PC-3 (cell line): ENCODE results near the gene JARID2. TPM values are rescaled to one million over a fixed set of nuclear protein-coding genes. Genes with fewer than 3 reads are reported as not detected.

Source experiments
- ATAC-seq: fragments of 200-7000 bp; cut with Tn5 transposase; 2 replicates; pipeline ENCODE4 v1.9.1; 2020; ENCODE audit warnings: mild to moderate bottlenecking, moderate library complexity
- BruUV-seq: library from RNA; stranded (reverse); fragments of 400-500 nt; replicated peaks from 2 replicates; lab custom pipeline; 2021; lab: Mats Ljungman, UMichigan
- CTCF ChIA-PET: fragments of 300-600 bp; sonication (Branson Sonifier 250); formaldehyde crosslinking; loops from one replicate; lab custom pipeline; 2022; ENCODE audit warnings: antibody characterized with exemption; lab: Charles Lee
- POLR2A ChIA-PET: fragments of 300-600 bp; sonication (Branson Sonifier 250); formaldehyde crosslinking; loops from one replicate; lab custom pipeline; 2022; ENCODE audit warnings: antibody characterized with exemption; ENCODE audit not compliant: unreplicated experiment; lab: Charles Lee
- DNase-seq: peaks from one replicate; pipeline ENCODE4 v3.0.0-alpha.2; 2015
- H2AFZ ChIP-seq: fragments of 300-600 bp; sonication (generic); 2 replicates; pipeline ENCODE4 v1.6.0; 2016; ENCODE audit warnings: antibody characterized with exemption, low read length
- H3F3A ChIP-seq: fragments of 300-600 bp; sonication (generic); one replicate; pipeline ENCODE4 v1.6.0; 2017; ENCODE audit warnings: antibody characterized with exemption, low read length, control low read depth, mild to moderate bottlenecking; ENCODE audit not compliant: unreplicated experiment
- H3K27ac ChIP-seq: fragments of 300-600 bp; sonication (generic); 2 replicates; pipeline ENCODE4 v1.5.1; 2016; ENCODE audit warnings: mild to moderate bottlenecking, low read length
- H3K27me3 ChIP-seq: fragments of 300-600 bp; sonication (generic); 2 replicates; pipeline ENCODE4 v1.6.1; 2016; ENCODE audit warnings: low read length, mixed read lengths
- H3K36me3 ChIP-seq: fragments of 300-600 bp; sonication (generic); 2 replicates; pipeline ENCODE4 v1.6.1; 2016; ENCODE audit warnings: low read depth, mixed run types, low read length, mixed read lengths
- H3K4me1 ChIP-seq: fragments of 300-600 bp; sonication (generic); 2 replicates; pipeline ENCODE4 v1.5.1; 2016; ENCODE audit warnings: low read length; ENCODE audit not compliant: insufficient read depth
- H3K4me2 ChIP-seq: fragments of 300-600 bp; sonication (generic); 2 replicates; pipeline ENCODE4 v1.6.0; 2016; ENCODE audit warnings: low read length
- H3K4me3 ChIP-seq: fragments of 300-600 bp; sonication (generic); 2 replicates; pipeline ENCODE4 v1.5.1; 2016; ENCODE audit warnings: mild to moderate bottlenecking, low read length, mixed read lengths
- H3K79me2 ChIP-seq: fragments of 300-600 bp; sonication (generic); 2 replicates; pipeline ENCODE4 v1.6.1; 2017; ENCODE audit warnings: low read length, mixed read lengths
- H3K9ac ChIP-seq: fragments of 300-600 bp; sonication (generic); 2 replicates; pipeline ENCODE4 v1.6.0; 2016; ENCODE audit warnings: mild to moderate bottlenecking, low read length
- H3K9me2 ChIP-seq: fragments of 300-600 bp; sonication (generic); replicated peaks from 2 replicates; pipeline ENCODE4 v1.6.1; 2016; ENCODE audit warnings: mixed run types, low read length, mixed read lengths
- H3K9me3 ChIP-seq: fragments of 300-600 bp; sonication (generic); 2 replicates; pipeline ENCODE4 v1.6.1; 2016; ENCODE audit warnings: low read length, mixed read lengths
- H4K20me1 ChIP-seq: fragments of 300-600 bp; sonication (generic); 2 replicates; pipeline ENCODE4 v1.6.1; 2016; ENCODE audit warnings: low read length, mixed read lengths
- CTCF ChIP-seq: fragments of 300-600 bp; sonication (generic); conservative IDR thresholded peaks from 2 replicates; pipeline ENCODE4 v1.5.1; 2017; ENCODE audit warnings: antibody characterized with exemption, low read depth, mild to moderate bottlenecking, low read length
- EZH2 ChIP-seq: fragments of 300-600 bp; sonication (generic); IDR thresholded peaks from one replicate; pipeline ENCODE4 v1.6.1; 2017; ENCODE audit warnings: antibody characterized with exemption, mild to moderate bottlenecking, low read length; ENCODE audit not compliant: unreplicated experiment
- EZH2phosphoT487 ChIP-seq: fragments of 300-600 bp; sonication (generic); IDR thresholded peaks from 2 replicates; pipeline ENCODE4 v1.6.1; 2018; ENCODE audit warnings: mild to moderate bottlenecking, antibody characterized with exemption, low read length, borderline replicate concordance
- intact Hi-C: fragments of 100-400 bp; cut with micrococcal nuclease; formaldehyde crosslinking; loops from 2 replicates; pipeline ENCODE4 v1.9.0; 2023
- total RNA-seq: library from RNA; depleted of rRNA; stranded (reverse); fragments of >200 nt; gene quantifications from 2 replicates; pipeline ENCODE4 v1.2.3, GENCODE V29; 2014

The JARID2 gene
- total RNA-seq, 1 experiment from 2014 or later: 11.0 TPM

- POLR2A ChIA-PET: interaction anchor here (0.6 kb wide), 1 partner anchor 179 kb away, joined by 8 read pairs; no protein-coding TSS in a partner anchor
- peaks cover 59% of the 10 kb centered on the region for H3K79me2 ChIP-seq
These were observed 1.0 kb downstream of the JARID2 start for GRCh38 chr6:15246666-15247499.

DNA sequence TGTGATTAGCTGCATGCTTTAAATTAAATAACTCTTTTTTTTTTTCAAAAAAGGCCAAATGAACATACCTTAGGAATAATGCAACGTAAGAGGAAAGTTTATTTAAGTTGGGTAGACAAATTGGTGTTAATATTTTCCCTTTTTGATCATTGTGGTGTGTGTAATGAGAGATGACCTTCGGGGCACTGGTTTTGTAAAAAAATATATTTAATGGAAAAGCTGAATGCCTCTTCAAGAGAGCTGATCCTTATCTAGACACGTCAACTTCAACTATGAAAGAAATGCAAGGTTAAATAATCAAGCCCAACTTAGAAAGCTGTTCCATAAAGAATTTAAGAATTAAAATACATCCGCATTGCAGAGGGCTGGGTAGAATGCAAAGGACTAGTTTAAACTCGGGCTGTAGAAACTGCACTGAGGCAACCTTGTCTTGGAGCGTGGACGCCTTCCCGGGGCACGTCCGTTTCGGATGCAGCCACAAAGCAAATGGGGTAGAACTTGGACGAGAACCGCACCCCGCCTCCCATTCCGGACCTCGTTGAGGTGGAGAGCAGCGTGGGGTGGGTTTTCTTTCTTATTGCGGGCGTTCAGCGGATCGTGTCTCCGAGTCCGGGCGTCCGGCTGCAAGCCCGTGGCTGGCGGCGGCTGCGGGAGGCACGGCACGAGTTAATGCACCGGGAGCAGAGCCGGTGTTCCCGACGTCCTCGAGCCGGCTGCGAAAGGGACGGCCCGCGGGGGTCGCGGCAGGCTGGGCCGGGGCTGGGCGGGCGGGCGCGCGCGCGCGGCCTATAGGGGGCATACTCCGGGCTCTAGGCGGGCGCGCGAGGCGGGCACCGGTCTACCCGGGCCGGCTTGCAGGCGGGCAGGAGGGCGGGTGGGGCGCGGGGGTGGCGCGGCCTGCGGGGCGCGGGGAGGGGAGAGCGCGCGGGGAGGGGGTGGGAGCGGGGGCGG, 1.9 kb downstream of the JARID2 start:
- H3K9me2 ChIP-seq: no peaks in the 10 kb centered on the region
- no peaks in the 10 kb centered on the region for H3K27me3 ChIP-seq
- ChIA-PET POLR2A (no interaction called here), CTCF (interaction anchor here (0.7 to 0.8 kb wide), 2 partner anchors 416 to 661 kb away, joined by 4 to 10 read pairs; no protein-coding TSS in a partner anchor)
- intact Hi-C loops: loop anchor here (2.0 to 10.0 kb wide), 6 partner anchors 115 to 975 kb away; no protein-coding TSS in a partner anchor
- 0 out of 2 replicates have a peak, but pooled peaks have one; percentile 8 for TF ChIP-seq CTCF
- no peak for TF ChIP-seq EZH2phosphoT487
- ATAC-seq (peak; percentile 15), DNase-seq (peak; percentile 37)
- H3K27ac ChIP-seq: peak overlapping the region; percentile 73
- H4K20me1 ChIP-seq: peaks cover 40% of the 10 kb centered on the region
- H3K9me3 ChIP-seq: no peaks in the 10 kb centered on the region
- TSS peak; percentile 45 for BruUV-seq
- H3K36me3 ChIP-seq: no peaks in the 10 kb centered on the region
- H3K4me2 ChIP-seq: peak overlapping the region; percentile 78
- H3K4me1 ChIP-seq: peaks cover 34% of the 10 kb centered on the region
- peak overlapping the region; percentile 78 for H3K4me3 ChIP-seq
- H3K9ac ChIP-seq: peak overlapping the region; percentile 86
- H2AFZ ChIP-seq: peak overlapping the region; percentile 47
- H3K79me2 ChIP-seq: peaks cover 68% of the 10 kb centered on the region
- H3F3A ChIP-seq: no peaks in the 10 kb centered on the region

More at GRCh38 chr6:15246666-15247499, 1.0 kb downstream of the JARID2 start:
- CTCF ChIA-PET: interaction anchor here (0.6 to 0.7 kb wide), 2 partner anchors 276 to 660 kb away, joined by 8 to 10 read pairs; no protein-coding TSS in a partner anchor
- H2AFZ ChIP-seq: no peak overlapping the region
- TF ChIP-seq EZH2phosphoT487 (no peak), CTCF (no peak), EZH2 (no peak)
- peak overlapping the region; percentile 86 for H3K9ac ChIP-seq
- peak overlapping the region; percentile 73; the same call in 1 of the 2 replicates for H3K27ac ChIP-seq
- H4K20me1 ChIP-seq: peaks cover 31% of the 10 kb centered on the region
- no peaks in the 10 kb centered on the region for H3K27me3 ChIP-seq
- H3K9me2 ChIP-seq: no peaks in the 10 kb centered on the region
- ATAC-seq (no peak), DNase-seq (no peak)
- peaks cover 29% of the 10 kb centered on the region for H3K4me1 ChIP-seq
- BruUV-seq: no TSS peak
- H3K36me3 ChIP-seq: no peaks in the 10 kb centered on the region
- intact Hi-C loops: loop anchor here (5.0 to 10.0 kb wide), 5 partner anchors 220 to 975 kb away; no protein-coding TSS in a partner anchor
- H3F3A ChIP-seq: no peaks in the 10 kb centered on the region
- peak overlapping the region; percentile 78 for H3K4me3 ChIP-seq
- H3K4me2 ChIP-seq: peak overlapping the region; percentile 78
- no peaks in the 10 kb centered on the region for H3K9me3 ChIP-seq
